SK-N-MC (cell line): ENCODE results near the gene LITAF.
"Not testable (repeated sequence)": the region's sequence is repeated elsewhere in the genome, so short reads cannot be mapped to it uniquely, and the experiment has no call there.

Experiments used
- DNase-seq: peaks from one replicate; pipeline ENCODE4 v3.0.0-alpha.2; 2011; ENCODE audit warnings: low read depth, low spot score
- H3K27ac ChIP-seq: fragments of 200-600 bp; sonication (generic); 2 replicates; pipeline ENCODE4 v1.5.1; 2016; ENCODE audit warnings: mixed run types
- H3K36me3 ChIP-seq: fragments of 200-600 bp; sonication (generic); 2 replicates; pipeline ENCODE4 v1.6.1; 2017; ENCODE audit warnings: antibody characterized with exemption, low read length, mixed read lengths; ENCODE audit not compliant: insufficient read depth
- H3K4me3 ChIP-seq: fragments of 200-600 bp; sonication (generic); 2 replicates; pipeline ENCODE4 v1.5.1; 2016
- H3K9ac ChIP-seq: fragments of 200-600 bp; sonication (generic); 2 replicates; pipeline ENCODE4 v1.8.0; 2017; ENCODE audit warnings: mixed run types, mixed read lengths; ENCODE audit not compliant: insufficient read length
- H3K9me3 ChIP-seq: fragments of 200-600 bp; sonication (generic); 2 replicates; pipeline ENCODE4 v1.6.1; 2017; ENCODE audit warnings: low read depth, mild to moderate bottlenecking, antibody characterized with exemption, low read length, moderate library complexity, mixed read lengths
- EZH2 ChIP-seq: fragments of 200-600 bp; sonication (generic); IDR thresholded peaks from one replicate; pipeline ENCODE4 v1.6.1; 2017; ENCODE audit warnings: antibody characterized with exemption
- FOXP2 ChIP-seq: optimal IDR thresholded peaks from 2 replicates; pipeline ENCODE3; 2011; ENCODE audit warnings: mild to moderate bottlenecking, moderate library complexity; ENCODE audit not compliant: insufficient read depth; ENCODE audit errors: extremely low read length, control extremely low read depth
- POLR2AphosphoS5 ChIP-seq: IDR thresholded peaks from 2 replicates; pipeline ENCODE4 v1.6.1; 2012; ENCODE audit warnings: mild to moderate bottlenecking, low read depth, low read length, borderline replicate concordance

LITAF gene

GRCh38 chr16:11604783-11605563, 18.3 kb upstream of the LITAF start:
- H3K4me3 ChIP-seq, result no peak overlapping the region
- H3K9ac ChIP-seq, result no peak overlapping the region
- TF ChIP-seq POLR2AphosphoS5 (no peak), FOXP2 (no peak), EZH2 (no peak)

GRCh38 chr16:11604296-11604695, 17.6 kb upstream of the LITAF start:
- not testable (repeated sequence) for H3K4me3 ChIP-seq, H3K27ac ChIP-seq, H3K9ac ChIP-seq, H3K9me3 ChIP-seq, DNase-seq, H3K36me3 ChIP-seq

More at GRCh38 chr16:11604783-11605563, 18.3 kb upstream of the LITAF start:
- DNase-seq, result no peak
- Histone ChIP-seq H3K9me3 (no peaks in the 10 kb centered on the region), H3K27ac (no peak overlapping the region), H3K36me3 (no peaks in the 10 kb centered on the region)

- Histone ChIP-seq H3K27ac (peak overlapping the region; percentile 4; the same call in 1 of the 2 replicates), H3K9ac (no peak overlapping the region), H3K4me3 (peak overlapping the region; percentile 41), H3K36me3 (no peaks in the 10 kb centered on the region), H3K9me3 (no peaks in the 10 kb centered on the region)
- TF ChIP-seq EZH2, result no peak
- no peak for TF ChIP-seq POLR2AphosphoS5
- TF ChIP-seq FOXP2, result no peak
- peak; percentile 40 for DNase-seq
Measured at GRCh38 chr16:11603331-11603750, 16.6 kb upstream of the LITAF start.

GRCh38 chr16:11602321-11602720, 15.6 kb upstream of the LITAF start:
- no peak for DNase-seq
- TF ChIP-seq EZH2, result no peak
- TF ChIP-seq FOXP2, result no peak
- no peak for TF ChIP-seq POLR2AphosphoS5
- Histone ChIP-seq H3K9me3 (no peaks in the 10 kb centered on the region), H3K4me3 (no peak overlapping the region), H3K9ac (no peak overlapping the region), H3K27ac (no peak overlapping the region), H3K36me3 (no peaks in the 10 kb centered on the region)

- no peaks in the 10 kb centered on the region for H3K36me3 ChIP-seq
- no peaks in the 10 kb centered on the region for H3K9me3 ChIP-seq
- no peak for DNase-seq
- H3K4me3 ChIP-seq, result no peak overlapping the region
- TF ChIP-seq FOXP2 (no peak), EZH2 (no peak)
- no peak overlapping the region for H3K27ac ChIP-seq
- H3K9ac ChIP-seq, result no peak overlapping the region
Measured at GRCh38 chr16:11601911-11602310, 15.2 kb upstream of the LITAF start.

- no peaks in the 10 kb centered on the region for H3K36me3 ChIP-seq
- TF ChIP-seq POLR2AphosphoS5 (no peak), EZH2 (no peak), FOXP2 (no peak)
Measured at GRCh38 chr16:11601425-11601824, 14.7 kb upstream of the LITAF start.

GRCh38 chr16:11599579-11599978, 12.9 kb upstream of the LITAF start:
- TF ChIP-seq POLR2AphosphoS5, result no peak
- no peak for TF ChIP-seq FOXP2
- no peak for TF ChIP-seq EZH2
- Histone ChIP-seq H3K9me3 (no peaks in the 10 kb centered on the region), H3K27ac (no peak overlapping the region), H3K36me3 (no peaks in the 10 kb centered on the region), H3K4me3 (no peak overlapping the region), H3K9ac (no peak overlapping the region)
- no peak for DNase-seq

More at GRCh38 chr16:11601425-11601824, 14.7 kb upstream of the LITAF start:
- Histone ChIP-seq H3K4me3 (no peak overlapping the region), H3K9ac (no peak overlapping the region), H3K27ac (no peak overlapping the region), H3K9me3 (no peaks in the 10 kb centered on the region)
- DNase-seq, result no peak

- no peak overlapping the region; the same call in 1 of the 2 replicates for H3K27ac ChIP-seq
- no peak overlapping the region for H3K9ac ChIP-seq
- H3K4me3 ChIP-seq, result 0 out of 2 replicates have a peak overlapping the region, but pooled peaks have one; percentile 5
- no peaks in the 10 kb centered on the region for H3K9me3 ChIP-seq
- no peaks in the 10 kb centered on the region for H3K36me3 ChIP-seq
- TF ChIP-seq FOXP2 (no peak), EZH2 (no peak), POLR2AphosphoS5 (no peak)
- DNase-seq, result no peak
Measured at GRCh38 chr16:11597235-11598095, 10.7 kb upstream of the LITAF start.
